CD4-positive, alpha-beta T cell treated with Interleukin-2 at 100 ng/mL for 4 hours (primary cell): ENCODE measurements around the gene FRMD5.

Experiments used
- DNase-seq: peaks from one replicate; pipeline ENCODE4 v3.0.0-alpha.2; 2020; ENCODE audit warnings: low spot score

The FRMD5 gene

GRCh38 chr15:43969802-43970375 is 225.2 kb downstream of the FRMD5 start:
- DNase-seq: no peak

GRCh38 chr15:43968551-43968950 is 226.5 kb downstream of the FRMD5 start:
- DNase-seq: no peak

GRCh38 chr15:43966646-43967045 is 228.4 kb downstream of the FRMD5 start:
- no peak for DNase-seq

GRCh38 chr15:43958861-43959330 is 236.2 kb downstream of the FRMD5 start:
- DNase-seq: no peak

GRCh38 chr15:43957724-43958123 is 237.3 kb downstream of the FRMD5 start:
- no peak for DNase-seq

- DNase-seq: no peak
These were observed 239.9 kb downstream of the FRMD5 start for GRCh38 chr15:43955140-43955539.

- DNase-seq: no peak
These were observed 240.9 kb downstream of the FRMD5 start for GRCh38 chr15:43954181-43954621.

- no peak for DNase-seq
These were observed 241.7 kb downstream of the FRMD5 start for GRCh38 chr15:43953402-43953801.

- no peak for DNase-seq
These were observed 244.5 kb downstream of the FRMD5 start for GRCh38 chr15:43950531-43950930.

GRCh38 chr15:43948691-43949325 is 246.3 kb downstream of the FRMD5 start:
- DNase-seq: no peak

- DNase-seq: no peak
These were observed 251.6 kb downstream of the FRMD5 start for GRCh38 chr15:43943511-43943910.

GRCh38 chr15:43942194-43942593 is 252.9 kb downstream of the FRMD5 start:
- no peak for DNase-seq

- DNase-seq: no peak
These were observed 253.5 kb downstream of the FRMD5 start for GRCh38 chr15:43941555-43941954.

GRCh38 chr15:43941071-43941470 is 254.0 kb downstream of the FRMD5 start:
- DNase-seq: no peak

- no peak for DNase-seq
These were observed 256.0 kb downstream of the FRMD5 start for GRCh38 chr15:43939070-43939469.

- DNase-seq: no peak
These were observed 260.6 kb downstream of the FRMD5 start for GRCh38 chr15:43934480-43934879.

GRCh38 chr15:43932907-43933306 is 262.2 kb downstream of the FRMD5 start:
- DNase-seq: no peak

- no peak for DNase-seq
These were observed 263.2 kb downstream of the FRMD5 start for GRCh38 chr15:43931790-43932435.

- DNase-seq: no peak
These were observed 264.0 kb downstream of the FRMD5 start for GRCh38 chr15:43931119-43931518.

- no peak for DNase-seq
These were observed 264.5 kb downstream of the FRMD5 start for GRCh38 chr15:43930556-43930955.

- no peak for DNase-seq
These were observed 265.0 kb downstream of the FRMD5 start for GRCh38 chr15:43930079-43930478.

GRCh38 chr15:43928152-43928551 is 266.9 kb downstream of the FRMD5 start:
- no peak for DNase-seq

GRCh38 chr15:43927203-43927602 is 267.9 kb downstream of the FRMD5 start:
- DNase-seq: no peak
